ENCODE data around the gene YPEL1.

GRCh38 chr22:21766691-21767462, 31.3 kb upstream of the YPEL1 start:
- no peak for TF ChIP-seq CTCF (IDR thresholded peaks at IDR 0.05)
- TF ChIP-seq POLR2A (IDR thresholded peaks at IDR 0.05), result no peak
- no peak for TF ChIP-seq EP300 (IDR thresholded peaks at IDR 0.05)
